Naive thymus-derived CD4-positive, alpha-beta T cell (primary cell): Measurements from ENCODE around the gene PSMB7. TPM values are rescaled to one million over a fixed set of nuclear protein-coding genes. Genes with fewer than 3 reads are reported as not detected.
A peak's percentile ranks its signal among the peaks of the same experiment; 100 is the strongest.

Experiments used
- ATAC-seq: fragments of 150-1000 bp; cut with Tn5 transposase; 2 replicates; pipeline ENCODE4 v1.10.0; 2021; ENCODE audit warnings: mild to moderate bottlenecking, moderate library complexity
- CTCF ChIA-PET: fragments of 350-600 bp; sonication (Branson Sonifier 250); formaldehyde crosslinking; loops from one replicate; lab custom pipeline; 2021; ENCODE audit warnings: antibody characterized with exemption; lab: Charles Lee
- POLR2A ChIA-PET: fragments of 350-600 bp; sonication (Branson Sonifier 250); formaldehyde crosslinking; loops from one replicate; lab custom pipeline; 2021; ENCODE audit warnings: antibody characterized with exemption, inconsistent platforms; lab: Charles Lee
- DNase-seq, 9 donors: peaks; one replicate each; pipeline versions ENCODE4 v3.0.0 to v3.0.0-alpha.2; 2020 to 2022; ENCODE audit warnings: mixed read lengths in 1 of 9
- H3K27ac ChIP-seq: one replicate; pipeline ENCODE4 v1.7.0; 2013; ENCODE audit warnings: mild to moderate bottlenecking, low read depth, low read length, moderate library complexity
- H3K27me3 ChIP-seq, 2 donors: one replicate each; pipeline ENCODE4 v1.7.0; 2013; ENCODE audit warnings: low read length in 2 of 2, mild to moderate bottlenecking in 2 of 2, moderate library complexity in 2 of 2; ENCODE audit not compliant: control insufficient read depth in 2 of 2, insufficient read depth in 2 of 2
- H3K36me3 ChIP-seq, 3 experiments: 1 replicate in 2 of 3; 2 replicates in 1 of 3; pipeline ENCODE4 v1.7.0; 2013; ENCODE audit warnings: low read length in 3 of 3, mild to moderate bottlenecking in 3 of 3, moderate library complexity in 1 of 3; ENCODE audit not compliant: insufficient read depth in 3 of 3, control insufficient read depth in 2 of 3
- H3K4me1 ChIP-seq, 2 donors: one replicate each; pipeline ENCODE4 v1.7.0; 2013; ENCODE audit warnings: low read length in 2 of 2, mild to moderate bottlenecking in 2 of 2, moderate library complexity in 1 of 2; ENCODE audit not compliant: control insufficient read depth in 2 of 2, insufficient read depth in 2 of 2
- H3K4me3 ChIP-seq: 2 replicates; pipeline ENCODE4 v1.7.0; 2013; ENCODE audit warnings: mild to moderate bottlenecking, low read length
- H3K9me3 ChIP-seq, 3 experiments: 1 replicate in 2 of 3; 2 replicates in 1 of 3; pipeline ENCODE4 v1.7.0; 2013; ENCODE audit warnings: low read length in 3 of 3; ENCODE audit not compliant: control insufficient read depth in 2 of 3
- H3K27ac Mint-ChIP-seq, 9 donors: one replicate each; pipeline ENCODE4 v1.8.0; 2020 to 2022; ENCODE audit warnings: mixed read lengths in 9 of 9, mild to moderate bottlenecking in 8 of 9, moderate library complexity in 5 of 9, inconsistent platforms in 2 of 9
- H3K27me3 Mint-ChIP-seq, 5 donors: one replicate each; pipeline ENCODE4 v1.8.0; 2021 to 2022; ENCODE audit warnings: mixed read lengths in 5 of 5, mild to moderate bottlenecking in 1 of 5
- H3K36me3 Mint-ChIP-seq, 5 donors: one replicate each; pipeline ENCODE4 v1.8.0; 2020 to 2022; ENCODE audit warnings: mixed read lengths in 5 of 5, mild to moderate bottlenecking in 3 of 5, inconsistent platforms in 1 of 5
- H3K4me1 Mint-ChIP-seq, 7 donors: one replicate each; pipeline ENCODE4 v1.8.0; 2020 to 2022; ENCODE audit warnings: mixed read lengths in 7 of 7, mild to moderate bottlenecking in 3 of 7, inconsistent platforms in 1 of 7
- H3K4me3 Mint-ChIP-seq, 10 donors: one replicate each; pipeline ENCODE4 v1.8.0; 2020 to 2022; ENCODE audit warnings: mild to moderate bottlenecking in 10 of 10, mixed read lengths in 10 of 10, moderate library complexity in 6 of 10, inconsistent platforms in 2 of 10
- H3K9me3 Mint-ChIP-seq, 11 donors: one replicate each; pipeline ENCODE4 v1.8.0; 2020 to 2022; ENCODE audit warnings: mixed read lengths in 11 of 11, mild to moderate bottlenecking in 4 of 11, inconsistent platforms in 1 of 11, moderate library complexity in 1 of 11
- intact Hi-C, 2 donors: fragments of 100-400 bp; cut with micrococcal nuclease; formaldehyde crosslinking; loops; one replicate each; pipeline ENCODE4 v1.15.1; 2023
- polyA plus RNA-seq, 2 donors: library from polyadenylated mRNA; unstranded; fragments of 300-500 nt; fragmentation: Illumina TruSeq; gene quantifications; one replicate each; pipeline ENCODE4 v1.2.3, GENCODE V29; 2021
- total RNA-seq, 6 experiments: library from RNA in 5 of 6; stranded (reverse) in 5 of 6; gene quantifications; 1 replicate in 5 of 6; 2 replicates in 1 of 6; pipeline ENCODE4 v1.2.3 and lab custom pipeline; 2021 to 2026

The PSMB7 gene
- total and polyA plus RNA-seq, 7 experiments from 2014 or later: 59.4 to 203 (median 73.9) TPM

DNA sequence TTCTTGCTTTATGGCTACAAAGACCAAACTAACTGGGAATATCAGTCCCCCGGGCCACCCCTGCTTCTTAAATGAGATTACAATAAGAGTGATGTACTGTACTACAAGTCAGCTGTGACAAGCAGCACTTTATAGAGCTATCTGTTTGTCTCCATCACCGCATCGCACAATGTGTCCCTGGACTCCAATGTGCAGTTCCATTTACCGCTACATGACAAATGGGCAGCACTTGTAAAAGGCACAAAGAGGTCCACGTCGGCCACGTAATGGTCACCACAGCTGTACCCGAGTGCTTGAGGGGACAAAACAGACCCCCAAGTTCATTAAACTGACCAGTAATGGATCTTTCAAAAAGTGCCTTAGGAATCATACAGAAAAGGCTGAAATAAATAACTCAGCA is 54.1 kb downstream of the PSMB7 start:
- Mint-ChIP-seq H3K36me3 (peaks cover 0 to 6% (median 4%) of the 10 kb centered on the region in 5 donors), H3K4me3 (no peak overlapping the region), H3K27me3 (no peaks in the 10 kb centered on the region), H3K9me3 (peaks cover 0 to 2% (median 0%) of the 10 kb centered on the region in 11 donors), H3K27ac (peak overlapping the region in 2 of 9 donors; percentile 5 to 76), H3K4me1 (peaks cover 21 to 74% (median 59%) of the 10 kb centered on the region in 7 donors)
- H3K36me3 ChIP-seq: peaks cover 0 to 25% (median 0%) of the 10 kb centered on the region in 3 experiments
- intact Hi-C loops: no loop called here
- ATAC-seq (no peak), DNase-seq (no peak)
- no peak overlapping the region for H3K27ac ChIP-seq
- peaks cover 0 to 17% of the 10 kb centered on the region in 2 donors for H3K4me1 ChIP-seq
- no peaks in the 10 kb centered on the region for H3K27me3 ChIP-seq
- no peak overlapping the region for H3K4me3 ChIP-seq
- H3K9me3 ChIP-seq: no peaks in the 10 kb centered on the region
- CTCF ChIA-PET: interaction anchor here (0.6 kb wide), 1 partner anchor 257 kb away, joined by 3 read pairs; no protein-coding TSS in a partner anchor
- POLR2A ChIA-PET: no interaction called here

DNA sequence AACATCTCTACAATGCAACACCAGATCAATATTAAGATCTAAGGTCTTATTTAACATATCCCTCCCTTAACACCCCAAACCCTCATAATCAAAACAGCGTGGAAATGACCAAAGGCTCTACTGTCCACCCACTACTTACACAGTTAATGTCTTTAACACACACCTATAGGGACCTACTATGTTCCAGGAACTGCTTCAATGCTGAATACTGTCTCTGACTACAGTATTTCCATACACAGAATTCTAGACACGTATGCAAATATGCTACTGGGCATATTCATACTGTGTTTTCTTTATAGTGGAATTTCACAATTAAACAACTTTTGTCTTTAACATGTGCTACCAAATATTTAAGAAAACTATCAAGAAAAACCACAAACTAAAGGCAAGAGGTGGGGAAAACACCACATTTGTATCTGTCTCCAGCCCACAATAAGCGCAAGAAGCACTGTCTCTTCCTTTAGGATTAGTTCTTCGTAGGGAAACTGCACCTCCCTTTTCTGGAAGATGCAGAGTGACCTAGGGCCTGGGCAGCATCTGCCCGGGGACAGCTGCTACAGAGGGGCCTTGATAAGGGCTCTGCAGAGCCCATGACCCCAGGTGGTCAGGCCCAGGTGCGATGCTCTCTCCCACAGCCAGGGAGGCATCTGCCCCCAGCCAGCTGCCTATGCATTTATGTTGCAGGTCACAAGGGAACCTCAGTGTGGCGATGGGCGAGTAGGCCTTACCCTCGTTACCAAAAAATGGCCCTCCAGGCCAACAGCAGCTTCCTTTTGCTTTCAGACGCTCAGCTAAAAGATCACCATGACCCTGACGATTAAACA is 55.2 kb downstream of the PSMB7 start:
- intact Hi-C loops: no loop called here
- DNase-seq (no peak), ATAC-seq (no peak)
- H3K36me3 ChIP-seq: peaks cover 0 to 31% (median 0%) of the 10 kb centered on the region in 3 experiments
- H3K4me3 ChIP-seq: no peak overlapping the region
- peak overlapping the region in 6 of 9 donors; percentile 28 to 76 (median 68) for H3K27ac Mint-ChIP-seq
- H3K4me1 ChIP-seq: peaks cover 0 to 17% of the 10 kb centered on the region in 2 donors
- no peak overlapping the region for H3K4me3 Mint-ChIP-seq
- H3K36me3 Mint-ChIP-seq: peaks cover 0 to 6% (median 1%) of the 10 kb centered on the region in 5 donors
- peaks cover 0 to 2% (median 0%) of the 10 kb centered on the region in 11 donors for H3K9me3 Mint-ChIP-seq
- H3K27me3 Mint-ChIP-seq: no peaks in the 10 kb centered on the region
- H3K27me3 ChIP-seq: no peaks in the 10 kb centered on the region
- peaks cover 16 to 70% (median 52%) of the 10 kb centered on the region in 7 donors for H3K4me1 Mint-ChIP-seq
- ChIA-PET CTCF (no interaction called here), POLR2A (no interaction called here)
- H3K9me3 ChIP-seq: no peaks in the 10 kb centered on the region
- no peak overlapping the region for H3K27ac ChIP-seq

DNA sequence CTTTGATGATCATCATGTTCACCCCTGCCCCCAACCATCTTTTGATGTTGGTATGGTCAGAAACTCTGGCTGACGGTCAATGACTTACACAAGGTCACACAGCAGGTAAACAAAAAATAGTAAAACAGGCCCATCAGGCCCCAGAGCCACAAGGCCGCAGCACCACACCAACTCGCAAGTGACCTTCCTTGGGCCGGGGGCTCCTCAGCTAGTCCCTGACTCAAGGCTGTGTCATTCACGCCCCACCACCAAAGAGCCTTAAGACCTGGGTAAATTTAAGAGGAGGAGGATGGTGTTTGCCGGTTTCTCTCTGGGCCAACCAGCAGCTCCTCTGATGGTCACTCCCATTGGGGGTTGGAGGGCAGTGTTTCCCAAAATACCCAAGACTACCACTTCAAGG is 55.8 kb downstream of the PSMB7 start:
- H3K27ac Mint-ChIP-seq: peak overlapping the region in 3 of 9 donors; percentile 37 to 73 (median 38)
- intact Hi-C loops: no loop called here
- no peak for ATAC-seq
- no peak overlapping the region for H3K4me3 Mint-ChIP-seq
- H3K9me3 ChIP-seq: no peaks in the 10 kb centered on the region
- peaks cover 15 to 65% (median 48%) of the 10 kb centered on the region in 7 donors for H3K4me1 Mint-ChIP-seq
- no peak overlapping the region for H3K4me3 ChIP-seq
- peaks cover 0 to 2% (median 0%) of the 10 kb centered on the region in 11 donors for H3K9me3 Mint-ChIP-seq
- no peaks in the 10 kb centered on the region for H3K27me3 ChIP-seq
- H3K36me3 Mint-ChIP-seq: peaks cover 0 to 6% (median 0%) of the 10 kb centered on the region in 5 donors
- ChIA-PET POLR2A (no interaction called here), CTCF (no interaction called here)
- no peak for DNase-seq
- no peaks in the 10 kb centered on the region for H3K27me3 Mint-ChIP-seq
- peaks cover 0 to 31% (median 0%) of the 10 kb centered on the region in 3 experiments for H3K36me3 ChIP-seq
- H3K4me1 ChIP-seq: peaks cover 0 to 17% of the 10 kb centered on the region in 2 donors
- H3K27ac ChIP-seq: no peak overlapping the region

DNA sequence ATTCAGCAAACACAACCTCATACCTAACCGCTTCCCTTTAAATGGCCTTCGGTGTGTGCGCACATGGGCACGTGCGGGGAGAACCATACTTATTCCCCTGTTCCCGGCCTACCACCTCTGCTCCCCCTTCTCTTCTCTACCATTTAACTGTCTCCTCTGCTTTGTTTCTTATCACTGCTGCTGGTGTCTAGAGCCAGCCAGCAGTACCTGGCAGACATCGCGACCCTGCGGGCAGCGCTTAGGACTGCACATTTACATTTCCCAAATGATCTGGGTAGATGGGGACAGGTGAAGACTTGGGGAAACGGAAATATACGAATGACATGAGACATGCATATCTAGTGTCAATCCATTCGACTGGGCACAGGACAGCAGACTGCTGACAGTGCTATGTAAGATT is 56.6 kb downstream of the PSMB7 start:
- ChIA-PET POLR2A (no interaction called here), CTCF (no interaction called here)
- intact Hi-C loops: no loop called here
- Mint-ChIP-seq H3K36me3 (peaks cover 0 to 9% (median 4%) of the 10 kb centered on the region in 5 donors), H3K27ac (peak overlapping the region in 4 of 9 donors; percentile 49 to 81 (median 56)), H3K4me3 (no peak overlapping the region), H3K9me3 (peaks cover 0 to 2% (median 0%) of the 10 kb centered on the region in 11 donors), H3K4me1 (peaks cover 15 to 59% (median 48%) of the 10 kb centered on the region in 7 donors), H3K27me3 (no peaks in the 10 kb centered on the region)
- Histone ChIP-seq H3K27me3 (no peaks in the 10 kb centered on the region), H3K4me1 (peaks cover 0 to 17% of the 10 kb centered on the region in 2 donors), H3K4me3 (no peak overlapping the region), H3K27ac (no peak overlapping the region), H3K36me3 (peaks cover 0 to 34% (median 5%) of the 10 kb centered on the region in 3 experiments), H3K9me3 (no peaks in the 10 kb centered on the region)
- no peak for ATAC-seq
- DNase-seq: no peak

DNA sequence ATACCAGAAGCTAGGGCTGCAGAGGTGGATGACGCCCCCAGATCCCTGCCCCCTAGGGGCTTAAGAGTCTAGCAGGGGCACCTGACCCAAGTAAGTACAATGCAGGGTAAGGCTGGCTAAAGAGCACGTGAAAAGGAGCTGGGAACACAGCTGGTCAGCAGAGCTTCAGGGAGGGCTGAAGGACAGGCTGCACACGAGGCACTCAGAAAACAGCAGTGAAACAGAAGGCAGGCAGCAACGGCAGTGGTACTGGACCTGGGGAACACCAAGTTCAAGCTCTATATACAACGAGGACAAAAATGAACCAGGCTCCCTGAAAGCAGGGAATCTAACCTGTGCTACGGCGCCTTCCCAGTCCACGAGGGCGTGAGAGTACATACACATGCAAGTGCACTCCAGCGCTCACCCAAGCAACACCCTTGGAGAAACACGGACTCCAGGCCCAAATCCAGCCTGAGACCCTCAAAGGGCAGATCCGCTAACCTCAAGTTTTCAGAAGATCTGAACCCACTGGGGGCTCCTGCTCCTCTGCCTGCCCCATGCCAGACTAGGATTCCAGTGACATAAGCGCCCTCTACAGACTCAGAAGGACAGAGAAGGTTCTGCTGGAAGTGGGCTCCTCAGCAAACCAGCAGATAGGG is 57.4 kb downstream of the PSMB7 start:
- Histone ChIP-seq H3K4me1 (peaks cover 0 to 17% of the 10 kb centered on the region in 2 donors), H3K27me3 (no peaks in the 10 kb centered on the region), H3K4me3 (no peak overlapping the region), H3K27ac (no peak overlapping the region), H3K36me3 (peaks cover 0 to 39% (median 5%) of the 10 kb centered on the region in 3 experiments), H3K9me3 (no peaks in the 10 kb centered on the region)
- DNase-seq (no peak), ATAC-seq (no peak)
- intact Hi-C loops: no loop called here
- Mint-ChIP-seq H3K36me3 (peaks cover 0 to 16% (median 4%) of the 10 kb centered on the region in 5 donors), H3K27ac (peak overlapping the region in 5 of 9 donors; percentile 25 to 51 (median 38)), H3K27me3 (no peaks in the 10 kb centered on the region), H3K4me1 (peaks cover 15 to 51% (median 40%) of the 10 kb centered on the region in 7 donors), H3K4me3 (no peak overlapping the region), H3K9me3 (peaks cover 0 to 2% (median 0%) of the 10 kb centered on the region in 11 donors)
- CTCF ChIA-PET: no interaction called here
- POLR2A ChIA-PET: no interaction called here

DNA sequence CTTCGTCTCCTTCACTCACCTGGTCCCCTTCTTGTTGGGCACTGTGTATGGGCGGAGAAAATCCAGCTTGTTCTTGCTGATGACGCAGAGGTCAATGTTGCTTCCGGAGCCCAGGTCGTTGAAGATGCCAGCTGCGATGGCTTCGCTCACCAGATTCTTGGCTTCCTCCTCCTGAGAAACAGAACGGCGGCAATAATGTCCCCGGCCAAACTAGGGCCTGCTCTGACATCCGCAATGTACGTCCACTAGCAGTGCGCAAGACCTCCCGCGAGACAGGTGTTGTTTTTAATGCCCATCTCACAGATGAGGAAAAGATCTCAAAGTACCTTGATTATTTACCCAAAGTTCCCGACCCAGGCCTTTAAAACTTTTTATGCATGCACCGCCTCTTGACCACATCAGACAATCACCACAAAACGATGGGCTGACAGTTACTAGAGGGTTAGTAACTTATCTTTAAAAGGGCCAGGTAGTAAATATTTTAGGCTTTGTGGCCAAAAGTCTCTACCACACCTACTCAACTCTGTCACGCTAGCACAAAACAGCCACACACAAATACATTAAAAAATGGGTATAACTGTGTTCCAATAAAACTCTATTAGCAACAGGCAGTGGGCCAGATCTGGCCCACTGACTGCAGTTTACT is 58.4 kb downstream of the PSMB7 start:
- Mint-ChIP-seq H3K4me1 (peaks cover 15 to 45% (median 35%) of the 10 kb centered on the region in 7 donors), H3K4me3 (peak overlapping the region in 1 of 10 donors; percentile 16), H3K9me3 (peaks cover 0 to 2% (median 0%) of the 10 kb centered on the region in 11 donors), H3K36me3 (peaks cover 3 to 24% (median 4%) of the 10 kb centered on the region in 5 donors), H3K27ac (peak overlapping the region in 6 of 9 donors; percentile 16 to 76 (median 46)), H3K27me3 (no peaks in the 10 kb centered on the region)
- no peak for DNase-seq
- ChIA-PET POLR2A (no interaction called here), CTCF (no interaction called here)
- Histone ChIP-seq H3K27ac (no peak overlapping the region), H3K4me1 (peaks cover 0 to 17% of the 10 kb centered on the region in 2 donors), H3K9me3 (no peaks in the 10 kb centered on the region), H3K36me3 (peaks cover 0 to 48% (median 5%) of the 10 kb centered on the region in 3 experiments), H3K4me3 (no peak overlapping the region), H3K27me3 (no peaks in the 10 kb centered on the region)
- no peak for ATAC-seq
- intact Hi-C loops: no loop called here
